ENCODE results near the gene TJAP1. TPM values are rescaled to one million over a fixed set of nuclear protein-coding genes. Genes with fewer than 3 reads are reported as not detected.

The TJAP1 gene
- total RNA-seq, 1 donor from 2014 or later = 43.4 TPM

DNA sequence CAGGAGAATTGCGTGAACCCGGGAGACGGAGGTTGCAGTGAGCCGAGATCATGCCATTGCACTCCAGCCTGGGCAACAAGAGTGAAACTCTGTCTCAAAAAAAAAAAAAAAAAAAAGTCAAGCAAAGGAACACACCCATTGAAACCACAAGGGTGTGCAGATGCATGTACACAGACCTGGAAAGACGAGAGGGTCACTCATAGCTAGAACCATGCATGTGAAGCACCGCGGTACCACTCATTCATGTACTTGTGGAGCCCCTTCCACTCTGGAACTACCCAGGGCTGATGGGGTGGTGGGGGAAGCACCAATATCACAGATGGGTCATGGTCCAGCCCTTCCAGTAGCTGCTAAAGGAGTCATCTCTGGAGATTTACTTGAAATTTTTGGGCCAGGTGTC is 7.4 kb upstream of the TJAP1 start:
- DNase-seq (ENCODE audit: low spot score) = no peak
- H3K4me1 Mint-ChIP-seq (ENCODE audit: low read depth) = no peaks in the 10 kb centered on the region
- H3K4me3 Mint-ChIP-seq = no peak overlapping the region
- no peaks in the 10 kb centered on the region for H3K9me3 Mint-ChIP-seq
- H3K27ac Mint-ChIP-seq = no peak overlapping the region
- intact Hi-C loops (cut with micrococcal nuclease) = no loop called here
- H3K36me3 Mint-ChIP-seq (ENCODE audit: low read depth) = no peaks in the 10 kb centered on the region
- H3K27me3 Mint-ChIP-seq (ENCODE audit: insufficient read depth) = peaks cover 9% of the 10 kb centered on the region

DNA sequence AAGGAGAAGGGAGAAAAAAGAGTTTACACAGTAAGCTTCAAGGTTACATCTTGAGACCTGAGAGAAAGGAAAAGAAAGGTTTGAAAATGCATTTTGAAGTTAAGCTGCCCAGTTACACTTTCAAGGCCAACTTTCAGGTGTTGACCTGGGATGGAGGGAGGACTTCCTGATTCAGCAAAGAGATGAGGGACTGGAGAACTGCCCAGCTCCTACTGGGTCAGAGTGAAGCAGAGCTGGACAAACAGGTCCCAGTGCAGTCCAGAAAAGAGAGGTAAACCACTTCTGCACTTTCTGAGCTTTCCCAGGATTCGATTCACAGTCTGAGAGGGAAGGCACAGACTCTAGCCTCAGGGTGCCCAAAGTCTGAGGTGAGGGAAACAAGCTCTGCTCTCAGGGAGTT is 6.0 kb upstream of the TJAP1 start:
- H3K4me1 Mint-ChIP-seq (ENCODE audit: low read depth) = no peaks in the 10 kb centered on the region
- H3K27me3 Mint-ChIP-seq (ENCODE audit: insufficient read depth) = peaks cover 7% of the 10 kb centered on the region
- no peaks in the 10 kb centered on the region for H3K36me3 Mint-ChIP-seq (ENCODE audit: low read depth)
- DNase-seq (ENCODE audit: low spot score) = no peak
- no peaks in the 10 kb centered on the region for H3K9me3 Mint-ChIP-seq
- no peak overlapping the region for H3K27ac Mint-ChIP-seq
- H3K4me3 Mint-ChIP-seq = no peak overlapping the region
- intact Hi-C loops (cut with micrococcal nuclease) = no loop called here

DNA sequence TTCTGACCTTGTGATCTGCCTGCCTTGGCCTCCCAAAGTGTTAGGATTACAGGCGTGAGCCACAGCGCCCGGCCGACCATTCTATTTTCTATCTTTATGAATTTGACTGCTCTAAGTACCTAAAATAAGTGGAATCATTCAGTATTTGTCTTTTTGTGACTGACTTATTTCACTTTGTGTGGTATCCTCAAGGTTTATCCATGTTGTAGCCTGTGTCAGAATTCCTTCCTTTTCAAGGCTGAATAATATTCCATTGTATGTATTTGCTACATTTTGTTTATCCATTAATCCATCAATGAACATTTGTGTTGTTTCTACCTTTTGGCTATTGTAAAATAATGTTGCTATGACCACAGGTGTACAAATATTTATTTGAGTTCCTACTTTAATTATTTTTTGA is 4.9 kb upstream of the TJAP1 start:
- H3K36me3 Mint-ChIP-seq (ENCODE audit: low read depth) = peaks cover 2% of the 10 kb centered on the region
- H3K9me3 Mint-ChIP-seq = no peaks in the 10 kb centered on the region
- no peak for DNase-seq (ENCODE audit: low spot score)
- H3K27ac Mint-ChIP-seq = no peak overlapping the region
- H3K4me1 Mint-ChIP-seq (ENCODE audit: low read depth) = peaks cover 10% of the 10 kb centered on the region
- intact Hi-C loops (cut with micrococcal nuclease) = no loop called here
- H3K4me3 Mint-ChIP-seq = no peak overlapping the region
- peaks cover 7% of the 10 kb centered on the region for H3K27me3 Mint-ChIP-seq (ENCODE audit: insufficient read depth)

DNA sequence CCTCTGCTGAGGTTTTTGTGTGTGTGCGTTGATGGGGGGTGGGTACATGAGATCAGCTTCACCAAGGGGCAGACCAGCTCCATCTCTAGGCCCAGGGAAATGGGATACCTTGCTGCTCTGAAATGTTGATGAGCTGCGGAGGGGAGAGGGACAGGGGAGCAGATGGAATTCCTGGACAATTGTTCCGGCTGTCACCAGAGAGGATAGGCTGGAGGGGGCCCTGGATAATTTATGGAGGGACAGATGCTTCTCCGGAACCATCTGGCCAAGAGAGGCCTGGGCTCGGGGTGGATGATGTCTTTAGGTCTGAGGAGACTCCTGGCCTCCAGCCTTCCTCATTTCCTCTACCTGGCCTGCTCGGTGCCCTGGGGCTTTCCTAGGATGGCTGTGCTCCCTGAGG is 1.9 kb upstream of the TJAP1 start:
- no peaks in the 10 kb centered on the region for H3K9me3 Mint-ChIP-seq
- no peak overlapping the region for H3K4me3 Mint-ChIP-seq
- peaks cover 28% of the 10 kb centered on the region for H3K4me1 Mint-ChIP-seq (ENCODE audit: low read depth)
- peaks cover 2% of the 10 kb centered on the region for H3K36me3 Mint-ChIP-seq (ENCODE audit: low read depth)
- H3K27ac Mint-ChIP-seq = no peak overlapping the region
- peaks cover 5% of the 10 kb centered on the region for H3K27me3 Mint-ChIP-seq (ENCODE audit: insufficient read depth)
- intact Hi-C loops (cut with micrococcal nuclease) = loop anchor here (5.0 kb wide), 1 partner anchor 303 kb away; the partner anchor contains the start of gene SRF
- no peak for DNase-seq (ENCODE audit: low spot score)

DNA sequence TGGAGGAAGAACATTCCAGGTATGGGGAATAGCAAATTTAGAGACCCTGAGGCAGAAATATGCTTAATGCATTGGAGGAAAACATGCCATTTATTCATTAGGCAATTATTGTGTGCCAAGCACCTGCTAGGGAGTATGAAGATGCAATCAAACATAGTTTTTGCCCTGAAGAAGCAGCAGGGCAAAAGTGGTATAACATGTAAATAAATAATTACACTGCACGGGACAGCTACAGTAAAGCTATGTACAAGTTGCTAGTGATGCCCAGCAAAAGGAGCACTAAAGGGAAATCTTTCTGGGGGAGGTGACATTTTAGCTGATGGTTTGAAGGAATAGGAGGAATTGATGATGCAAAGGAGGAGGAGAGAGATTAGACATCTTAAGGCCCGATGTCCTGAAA is 624 bp upstream of the TJAP1 start:
- intact Hi-C loops (cut with micrococcal nuclease) = loop anchor here (1.0 to 5.0 kb wide), 12 partner anchors 21 to 418 kb away; partner anchors contain the start of genes ABCC10, DLK2, GTPBP2 and KLC4
- Mint-ChIP-seq H3K27me3 (ENCODE audit: insufficient read depth) (no peaks in the 10 kb centered on the region), H3K4me1 (ENCODE audit: low read depth) (peaks cover 31% of the 10 kb centered on the region), H3K27ac (peak overlapping the region; percentile 79), H3K4me3 (peak overlapping the region; percentile 97), H3K36me3 (ENCODE audit: low read depth) (peaks cover 4% of the 10 kb centered on the region), H3K9me3 (no peaks in the 10 kb centered on the region)
- no peak for DNase-seq (ENCODE audit: low spot score)

DNA sequence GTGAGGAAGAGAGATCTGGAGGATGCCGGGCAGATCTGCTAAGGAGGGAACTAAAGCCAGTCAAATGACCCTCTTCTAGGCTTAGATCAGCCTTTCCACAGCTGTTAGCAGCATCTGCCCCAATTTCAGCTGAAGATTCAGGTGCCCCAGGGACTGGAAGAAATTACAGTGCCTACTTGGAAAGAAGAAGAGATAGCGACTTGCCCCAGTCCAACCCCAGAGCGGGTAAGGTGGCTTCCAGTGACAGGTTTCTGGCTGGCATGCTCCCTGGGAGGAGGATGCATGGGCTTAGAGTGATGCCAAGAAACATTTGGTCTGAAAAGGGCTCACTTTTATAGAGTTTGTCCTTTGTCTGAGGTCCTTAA is 620 bp downstream of the TJAP1 start:
- intact Hi-C loops (cut with micrococcal nuclease) = loop anchor here (5.0 kb wide), 1 partner anchor 306 kb away; the partner anchor contains the start of gene SRF
- H3K27me3 Mint-ChIP-seq (ENCODE audit: insufficient read depth) = no peaks in the 10 kb centered on the region

DNA sequence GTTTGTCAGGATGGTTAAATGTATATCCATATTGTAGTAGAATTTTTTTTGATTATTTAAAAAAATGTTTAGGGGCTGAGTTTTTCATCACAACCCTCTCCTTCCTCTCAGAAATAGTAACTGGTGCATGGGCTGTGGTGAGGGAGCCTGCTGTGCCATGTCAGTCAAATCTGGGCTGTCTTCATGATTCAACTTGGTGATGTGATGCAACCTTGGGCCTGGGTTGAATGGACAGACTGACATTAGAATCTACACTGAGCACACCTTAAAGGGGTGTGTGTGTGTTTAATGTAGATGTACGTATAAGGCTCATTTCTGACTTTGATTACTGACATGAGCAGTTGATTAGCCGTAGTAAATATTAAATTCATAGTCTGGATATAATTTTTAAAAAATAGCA is 3.7 kb downstream of the TJAP1 start:
- H3K36me3 Mint-ChIP-seq (ENCODE audit: low read depth) = peaks cover 8% of the 10 kb centered on the region
- H3K4me3 Mint-ChIP-seq = no peak overlapping the region
- no peaks in the 10 kb centered on the region for H3K9me3 Mint-ChIP-seq
- no peak overlapping the region for H3K27ac Mint-ChIP-seq
- intact Hi-C loops (cut with micrococcal nuclease) = no loop called here
- DNase-seq (ENCODE audit: low spot score) = no peak
- H3K4me1 Mint-ChIP-seq (ENCODE audit: low read depth) = peaks cover 33% of the 10 kb centered on the region
- no peaks in the 10 kb centered on the region for H3K27me3 Mint-ChIP-seq (ENCODE audit: insufficient read depth)

More for the DNA sequence above, 620 bp downstream of the TJAP1 start:
- Mint-ChIP-seq H3K27ac (peak overlapping the region; percentile 97), H3K4me3 (peak overlapping the region; percentile 97), H3K9me3 (no peaks in the 10 kb centered on the region), H3K4me1 (ENCODE audit: low read depth) (peaks cover 33% of the 10 kb centered on the region), H3K36me3 (ENCODE audit: low read depth) (peaks cover 7% of the 10 kb centered on the region)
- no peak for DNase-seq (ENCODE audit: low spot score)

DNA sequence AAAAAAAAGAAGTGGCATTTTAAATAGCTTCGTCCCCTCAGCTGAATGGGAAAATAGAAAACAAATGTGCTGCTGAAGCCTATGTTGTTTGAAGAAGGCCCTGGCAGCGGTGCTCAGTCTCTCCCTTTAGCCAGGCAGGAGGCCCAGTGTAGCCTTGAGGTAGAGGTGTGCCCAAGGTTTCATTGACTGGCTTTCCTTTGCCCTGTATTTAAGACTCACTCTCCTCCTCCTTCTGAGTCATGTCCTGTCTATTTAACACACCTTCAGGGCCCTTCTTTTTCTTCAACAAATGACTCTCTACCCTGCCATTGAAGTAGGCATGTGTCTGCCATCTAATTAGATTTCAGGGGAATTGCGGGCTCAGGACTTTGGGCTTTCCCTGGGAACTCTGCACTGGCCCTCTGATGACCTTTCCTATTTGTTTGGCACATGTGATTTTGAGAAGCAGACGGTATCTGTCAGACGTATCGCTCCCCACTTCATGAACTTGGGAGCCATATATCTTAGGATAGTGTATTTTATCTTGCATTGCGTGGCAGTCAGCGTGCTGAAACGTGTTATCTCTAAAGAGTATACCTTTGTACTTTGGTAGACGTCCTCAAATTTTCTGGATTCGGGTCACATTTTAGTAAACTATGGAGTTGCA is 4.3 kb downstream of the TJAP1 start:
- Mint-ChIP-seq H3K9me3 (no peaks in the 10 kb centered on the region), H3K36me3 (ENCODE audit: low read depth) (peaks cover 8% of the 10 kb centered on the region), H3K4me1 (ENCODE audit: low read depth) (peaks cover 31% of the 10 kb centered on the region), H3K27me3 (ENCODE audit: insufficient read depth) (no peaks in the 10 kb centered on the region), H3K27ac (no peak overlapping the region), H3K4me3 (no peak overlapping the region)
- DNase-seq (ENCODE audit: low spot score) = no peak
- intact Hi-C loops (cut with micrococcal nuclease) = no loop called here

DNA sequence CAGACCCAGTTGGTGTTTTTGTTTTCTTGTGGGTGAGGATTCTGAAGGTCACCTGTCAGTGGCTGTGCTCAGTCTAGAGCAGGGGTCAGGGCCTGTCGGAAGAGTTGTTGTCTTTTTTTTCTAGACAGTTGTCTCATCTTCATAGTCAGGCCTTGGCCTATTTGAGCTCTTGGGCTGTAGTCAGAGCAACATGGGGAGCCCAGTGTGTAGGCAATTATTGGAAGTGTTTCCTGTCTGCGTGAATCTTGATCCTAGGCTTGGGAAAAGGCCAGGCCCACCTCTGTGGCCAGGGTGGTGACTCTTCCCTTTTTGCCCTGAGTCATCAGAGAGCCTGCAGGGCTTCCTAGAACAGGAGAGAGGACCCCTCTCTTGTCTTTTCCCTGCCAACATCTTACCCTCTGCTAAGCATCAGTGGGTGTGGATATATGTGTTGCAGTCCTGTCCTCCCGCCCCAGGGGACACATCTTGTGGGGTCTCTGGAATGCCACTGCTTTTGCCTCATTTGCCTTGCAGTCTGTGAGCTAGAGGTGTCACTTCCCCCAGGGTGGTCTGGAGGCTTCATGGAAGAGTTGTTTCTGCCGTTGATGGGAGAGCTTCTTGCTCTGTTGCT is 11.4 kb downstream of the TJAP1 start:
- peaks cover 22% of the 10 kb centered on the region for H3K4me1 Mint-ChIP-seq (ENCODE audit: low read depth)
- H3K9me3 Mint-ChIP-seq = no peaks in the 10 kb centered on the region
- no peaks in the 10 kb centered on the region for H3K27me3 Mint-ChIP-seq (ENCODE audit: insufficient read depth)
- no peak overlapping the region for H3K4me3 Mint-ChIP-seq
- no peak overlapping the region for H3K27ac Mint-ChIP-seq
- peaks cover 1% of the 10 kb centered on the region for H3K36me3 Mint-ChIP-seq (ENCODE audit: low read depth)
- DNase-seq (ENCODE audit: low spot score) = no peak
- intact Hi-C loops (cut with micrococcal nuclease) = no loop called here

DNA sequence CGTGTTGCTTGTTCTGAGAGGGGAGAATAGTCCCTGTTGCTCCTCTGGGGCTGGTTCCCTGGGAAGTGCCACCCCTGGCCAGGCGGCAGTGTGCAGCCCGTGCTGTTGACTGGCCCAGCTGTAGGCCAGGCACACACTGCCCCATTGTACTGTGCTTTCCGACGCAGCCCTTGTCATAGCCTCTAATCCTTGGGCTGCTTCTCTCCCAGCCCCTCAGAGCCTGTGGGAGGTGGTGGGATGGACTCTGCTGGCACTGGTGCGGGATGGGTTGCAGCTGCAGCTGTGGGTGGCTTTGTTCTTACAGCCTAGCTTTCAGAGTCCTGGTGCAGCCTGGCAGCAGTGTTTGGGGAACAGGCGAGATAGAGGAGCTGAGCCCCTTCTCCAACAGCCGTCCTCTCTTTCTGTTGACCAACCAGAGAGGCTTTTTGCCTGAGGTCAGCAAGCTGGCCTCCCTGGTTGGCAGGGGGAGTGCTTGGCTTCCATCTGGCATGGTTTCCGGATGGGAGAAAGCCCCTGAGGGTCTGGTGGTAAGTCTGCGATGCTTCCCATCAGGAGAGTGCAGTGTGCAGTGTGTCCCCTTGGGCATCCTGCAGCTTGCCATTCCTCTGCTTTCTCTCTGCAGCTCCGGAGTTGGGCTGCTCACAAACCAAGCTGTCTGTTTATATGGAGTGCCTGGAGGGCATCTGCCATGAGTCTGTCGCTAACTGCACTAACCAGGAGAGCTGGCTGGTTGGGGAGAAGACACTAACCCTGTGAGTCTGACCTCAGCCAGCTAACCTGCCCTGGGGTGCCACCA is 12.1 kb downstream of the TJAP1 start:
- H3K9me3 Mint-ChIP-seq = no peaks in the 10 kb centered on the region
- no peak overlapping the region for H3K27ac Mint-ChIP-seq
- H3K4me3 Mint-ChIP-seq = no peak overlapping the region
- peaks cover 24% of the 10 kb centered on the region for H3K4me1 Mint-ChIP-seq (ENCODE audit: low read depth)
- peaks cover 4% of the 10 kb centered on the region for H3K36me3 Mint-ChIP-seq (ENCODE audit: low read depth)
- intact Hi-C loops (cut with micrococcal nuclease) = no loop called here
- no peak for DNase-seq (ENCODE audit: low spot score)
- no peaks in the 10 kb centered on the region for H3K27me3 Mint-ChIP-seq (ENCODE audit: insufficient read depth)

DNA sequence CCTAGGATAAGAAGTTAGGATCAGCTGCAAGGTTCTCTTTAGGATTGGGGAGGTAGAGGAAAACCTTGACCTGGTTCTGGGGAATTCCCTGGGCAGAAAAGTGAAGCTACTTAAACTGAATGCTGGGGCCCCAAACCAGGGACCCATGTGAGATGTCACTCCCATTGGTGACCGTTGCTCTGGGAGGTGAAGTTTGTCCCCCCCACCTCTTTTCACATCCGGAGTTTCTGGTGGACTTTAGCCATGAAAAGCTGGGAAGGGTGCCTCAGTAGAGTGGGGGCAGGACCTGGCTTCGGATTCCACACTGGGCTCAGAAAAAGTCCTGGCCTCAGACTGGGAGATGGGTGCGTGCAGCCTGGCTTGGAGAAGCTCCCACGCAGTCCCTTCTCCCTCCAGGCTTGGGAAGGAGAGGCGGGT is 13.2 kb downstream of the TJAP1 start:
- DNase-seq (ENCODE audit: low spot score) = no peak
- H3K27me3 Mint-ChIP-seq (ENCODE audit: insufficient read depth) = no peaks in the 10 kb centered on the region
- no peaks in the 10 kb centered on the region for H3K9me3 Mint-ChIP-seq
- H3K27ac Mint-ChIP-seq = no peak overlapping the region
- H3K4me3 Mint-ChIP-seq = no peak overlapping the region
- intact Hi-C loops (cut with micrococcal nuclease) = no loop called here
- H3K4me1 Mint-ChIP-seq (ENCODE audit: low read depth) = peaks cover 33% of the 10 kb centered on the region
- peaks cover 2% of the 10 kb centered on the region for H3K36me3 Mint-ChIP-seq (ENCODE audit: low read depth)

DNA sequence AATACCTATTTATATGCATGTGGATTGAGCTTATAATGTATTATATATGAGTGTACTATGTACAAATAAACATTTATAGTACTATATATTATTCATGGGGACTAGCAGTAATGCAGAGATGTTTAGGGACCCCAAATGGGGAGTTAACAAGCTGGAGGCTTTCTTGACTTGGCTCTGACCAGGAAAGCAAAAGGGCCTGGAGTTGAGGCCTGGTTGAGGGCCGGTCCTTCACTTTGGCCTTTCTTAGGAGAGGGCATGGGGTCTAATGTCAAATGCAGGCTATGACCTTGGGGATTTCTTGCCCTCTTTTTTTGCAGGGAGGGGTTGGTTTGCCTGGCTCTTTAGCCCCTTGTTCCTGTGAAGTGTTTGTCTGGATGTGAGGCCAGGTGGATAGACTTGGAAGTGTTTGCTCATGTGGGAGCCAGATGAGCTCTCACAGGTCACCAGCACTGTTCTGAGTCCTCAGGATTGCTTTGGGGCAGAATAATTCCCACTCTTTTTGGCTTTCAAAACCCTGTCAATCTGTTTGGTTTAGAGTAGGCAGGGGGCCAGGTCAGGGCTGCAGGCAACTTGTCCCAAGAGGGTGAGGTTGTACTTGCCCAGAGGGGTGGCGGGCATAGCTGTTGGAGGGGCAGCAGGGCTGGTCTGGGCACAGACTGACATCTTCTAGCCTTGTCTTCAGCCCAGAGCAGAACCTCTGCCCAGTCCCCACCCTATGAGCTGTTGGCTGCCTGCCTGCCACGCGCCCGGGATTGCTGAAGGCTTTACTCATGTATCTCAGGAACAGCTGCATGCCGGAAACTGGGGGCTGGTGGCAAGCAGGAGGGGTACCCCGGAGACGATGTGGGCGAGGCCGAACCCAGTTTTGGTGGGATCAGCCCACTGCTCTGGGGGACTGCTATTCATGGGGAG is 14.6 kb downstream of the TJAP1 start:
- no peaks in the 10 kb centered on the region for H3K27me3 Mint-ChIP-seq (ENCODE audit: insufficient read depth)
- H3K9me3 Mint-ChIP-seq = no peaks in the 10 kb centered on the region
- H3K4me1 Mint-ChIP-seq (ENCODE audit: low read depth) = peaks cover 35% of the 10 kb centered on the region
- DNase-seq (ENCODE audit: low spot score) = no peak
- H3K36me3 Mint-ChIP-seq (ENCODE audit: low read depth) = peaks cover 2% of the 10 kb centered on the region
- no peak overlapping the region for H3K4me3 Mint-ChIP-seq
- H3K27ac Mint-ChIP-seq = no peak overlapping the region
- intact Hi-C loops (cut with micrococcal nuclease) = no loop called here

All from activated T-helper 1 cell treated with anti-CD3 and anti-CD28 coated beads, Interleukin-12 subunit alpha, Interleukin-12 subunit beta, Interleukin-2, Interleukin-4 antibody, amounts not matched to agents 30 ng/mL and 10 ng/mL and 1 ng/mL, durations not matched to agents 14 hours and 24 hours and 36 hours (primary cell).